Stimulated activated CD8-positive, alpha-beta memory T cell treated with anti-CD3 and anti-CD28 coated beads, Interleukin-15, amount 100 ng/mL, for 1 hour (primary cell): ENCODE data around the gene MRPL14.

ENCODE experiments used
- DNase-seq: peaks from one replicate; pipeline ENCODE4 v3.0.0-alpha.2; 2020; ENCODE audit warnings: low read depth

Gene MRPL14

DNA sequence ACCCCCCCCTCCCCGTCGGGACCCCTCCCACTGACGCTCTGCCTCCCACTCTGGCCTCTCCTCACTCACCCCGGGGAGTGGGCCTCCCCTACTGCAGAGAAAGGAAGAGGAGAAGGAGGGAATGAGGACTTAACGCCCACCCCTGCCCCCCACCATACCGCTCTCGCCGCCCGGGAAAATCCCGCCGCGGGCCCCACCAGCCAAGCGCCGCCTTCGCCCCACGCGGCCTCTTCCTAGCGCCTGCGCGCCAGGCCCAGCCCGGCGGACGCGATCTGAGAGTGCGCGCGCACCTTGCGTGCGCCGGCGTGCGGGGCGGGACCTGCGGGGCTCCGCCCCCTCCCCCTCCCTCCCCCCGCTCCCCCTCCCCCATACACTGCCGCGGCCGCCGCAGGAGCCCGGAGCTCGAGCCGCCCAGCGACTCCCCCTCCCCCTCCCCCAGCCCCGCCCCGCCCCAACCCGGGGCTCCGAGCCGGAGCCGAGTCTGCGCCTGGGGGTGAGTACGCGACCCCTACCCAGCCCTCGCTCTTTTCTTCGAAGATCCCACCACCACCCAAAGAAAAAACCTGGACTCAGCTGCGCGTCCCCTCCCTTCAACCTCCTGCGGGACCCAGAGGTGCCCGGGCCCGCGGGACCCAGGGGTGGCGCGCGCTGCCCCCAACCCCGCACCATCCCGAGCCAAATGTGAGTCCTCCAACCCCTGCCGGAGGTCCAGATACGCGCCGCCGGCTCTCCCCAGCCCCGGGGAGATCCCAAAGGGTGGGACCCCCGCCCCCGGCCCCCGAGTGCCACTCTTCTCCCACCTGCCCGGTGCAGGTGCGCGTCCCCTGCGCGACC lies at the start of gene MRPL14, which contains the start of gene TMEM63B:
Gene MRPL14 (minus strand): TSS at position 267 of the 834 bp plus-strand sequence. CDS start 10,841 bp downstream, outside the sequence.
Gene TMEM63B (plus strand): TSS at position 369 of the 834 bp plus-strand sequence. CDS start 7,031 bp downstream, outside the sequence.
- peak; percentile 68 for DNase-seq

DNA sequence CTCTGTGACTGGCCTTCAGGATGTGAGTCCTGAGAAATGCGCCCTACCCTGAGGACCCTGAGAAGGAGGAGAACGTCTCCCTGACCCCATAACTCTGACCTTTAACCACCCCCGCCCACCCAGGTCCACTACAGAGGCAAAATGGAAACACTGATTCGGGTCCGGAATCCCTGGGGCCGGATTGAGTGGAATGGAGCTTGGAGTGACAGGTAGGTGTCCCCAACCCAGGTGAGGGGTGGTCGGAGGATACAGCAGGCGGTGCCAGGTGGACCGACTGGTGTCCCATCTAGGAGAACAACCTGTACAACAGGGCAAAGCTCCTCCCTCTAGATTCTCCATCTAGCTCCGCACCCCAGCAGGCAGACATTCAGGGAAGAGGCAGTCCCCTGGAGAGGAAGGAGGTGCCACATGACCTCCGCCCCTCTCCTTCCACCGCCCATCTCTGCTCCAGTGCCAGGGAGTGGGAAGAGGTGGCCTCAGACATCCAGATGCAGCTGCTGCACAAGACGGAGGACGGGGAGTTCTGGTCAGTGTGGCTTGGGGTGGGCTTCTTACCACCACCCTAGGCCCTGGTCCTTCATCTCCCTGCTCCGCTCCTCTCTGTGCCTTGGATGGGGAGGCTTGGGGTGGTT lies 49.0 kb upstream of the MRPL14 start:
- no peak for DNase-seq

DNA sequence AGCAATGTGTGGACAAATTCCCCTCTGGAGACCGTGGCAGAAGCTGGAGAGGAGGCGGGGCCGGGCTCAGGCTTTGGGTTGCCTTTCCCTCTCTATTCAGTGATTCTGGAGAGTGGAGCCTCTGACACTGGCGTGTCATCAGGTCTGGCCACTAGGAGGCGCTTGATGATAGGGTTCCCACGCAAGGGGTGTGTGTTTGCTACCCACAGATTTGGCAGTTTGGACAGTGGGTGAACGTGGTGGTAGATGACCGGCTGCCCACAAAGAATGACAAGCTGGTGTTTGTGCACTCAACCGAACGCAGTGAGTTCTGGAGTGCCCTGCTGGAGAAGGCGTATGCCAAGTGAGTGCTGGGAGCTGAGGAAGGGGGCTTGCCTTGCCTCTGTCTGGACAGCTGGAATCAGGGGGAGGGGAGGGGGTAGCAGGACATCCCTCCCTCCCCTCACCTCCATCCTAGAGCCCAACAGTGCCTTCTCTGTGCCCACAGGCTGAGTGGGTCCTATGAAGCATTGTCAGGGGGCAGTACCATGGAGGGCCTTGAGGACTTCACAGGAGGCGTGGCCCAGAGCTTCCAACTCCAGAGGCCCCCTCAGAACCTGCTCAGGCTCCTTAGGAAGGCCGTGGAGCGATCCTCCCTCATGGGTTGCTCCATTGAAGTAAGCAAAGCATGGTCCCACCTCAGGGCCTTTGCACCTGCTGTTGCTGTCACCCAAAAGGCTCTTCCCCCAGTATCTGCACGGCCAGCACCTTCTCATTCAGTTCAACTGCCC lies 45.7 kb upstream of the MRPL14 start:
- DNase-seq, result peak; percentile 69

DNA sequence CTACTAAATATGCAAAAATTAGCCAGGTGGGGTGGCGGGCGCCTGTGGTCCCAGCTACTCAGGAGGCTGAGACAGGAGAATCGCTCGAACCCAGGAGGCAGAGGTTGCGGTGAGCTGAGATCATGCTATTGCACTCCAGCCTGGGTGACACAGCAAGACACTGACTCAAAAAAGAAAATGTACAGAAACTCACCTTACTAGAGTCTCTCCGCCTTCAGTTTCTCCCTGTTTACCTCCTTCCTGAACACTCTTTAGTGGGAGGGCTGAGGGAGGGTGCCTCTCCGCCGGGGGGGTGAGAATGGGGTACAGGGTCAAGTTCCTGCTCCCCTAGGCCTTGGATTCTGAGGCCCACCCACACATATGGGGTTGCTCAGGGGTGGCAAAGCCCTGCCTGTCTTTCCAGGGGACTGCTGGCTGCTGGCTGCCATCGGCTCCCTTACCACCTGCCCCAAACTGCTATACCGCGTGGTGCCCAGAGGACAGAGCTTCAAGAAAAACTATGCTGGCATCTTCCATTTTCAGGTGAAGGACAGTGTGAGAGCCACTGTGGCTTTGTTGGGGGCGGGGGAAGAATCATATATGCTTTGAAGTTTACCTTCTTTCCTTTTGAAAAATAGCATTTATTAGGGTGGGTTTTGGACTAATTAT lies 44.8 kb upstream of the MRPL14 start:
- no peak for DNase-seq

DNA sequence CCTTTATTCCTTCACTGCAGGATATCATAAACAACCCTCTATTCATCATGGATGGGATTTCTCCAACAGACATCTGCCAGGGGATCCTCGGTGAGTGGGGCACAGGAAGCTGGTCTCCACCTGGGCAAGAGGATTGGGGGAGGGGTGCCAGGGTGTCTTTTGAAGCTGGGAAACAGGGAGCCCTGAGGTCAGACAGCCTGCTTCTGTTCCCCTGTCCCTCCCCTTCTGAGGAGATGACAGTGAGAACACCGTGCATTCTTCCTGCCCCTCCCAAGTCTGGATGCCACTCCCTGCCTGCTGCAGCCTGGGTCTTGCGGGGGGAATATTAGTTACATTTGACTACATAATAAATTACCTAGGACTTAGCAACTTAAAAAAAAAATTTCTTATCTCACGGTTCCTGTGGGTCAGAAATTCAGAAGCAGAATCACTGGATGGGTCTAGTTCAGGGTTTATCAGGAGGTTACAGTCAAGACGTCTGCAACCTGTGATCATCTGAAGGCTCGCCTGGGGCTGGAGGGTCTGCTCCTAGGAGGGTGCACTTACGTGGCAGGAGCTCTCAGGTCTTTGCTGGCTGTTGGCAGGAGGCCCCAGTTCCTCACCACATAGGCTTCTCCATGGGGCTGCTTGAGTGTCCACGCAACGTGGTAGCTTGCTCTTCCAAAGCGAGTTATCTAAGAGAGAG lies 42.8 kb upstream of the MRPL14 start:
- no peak for DNase-seq

DNA sequence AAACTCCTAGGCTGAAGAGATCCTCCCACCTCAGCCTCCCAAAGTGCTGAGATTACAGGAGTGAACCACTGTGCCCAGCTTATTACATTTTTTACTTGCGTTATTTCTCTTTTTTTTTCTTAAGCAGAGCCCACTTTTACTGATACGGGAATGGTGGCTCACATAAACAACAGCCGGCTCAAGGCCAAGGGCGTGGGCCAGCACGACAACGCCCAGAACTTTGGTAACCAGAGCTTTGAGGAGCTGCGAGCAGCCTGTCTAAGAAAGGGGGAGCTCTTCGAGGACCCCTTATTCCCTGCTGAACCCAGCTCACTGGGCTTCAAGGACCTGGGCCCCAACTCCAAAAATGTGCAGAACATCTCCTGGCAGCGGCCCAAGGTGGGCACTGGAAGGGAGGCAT lies 41.9 kb upstream of the MRPL14 start:
- no peak for DNase-seq

DNA sequence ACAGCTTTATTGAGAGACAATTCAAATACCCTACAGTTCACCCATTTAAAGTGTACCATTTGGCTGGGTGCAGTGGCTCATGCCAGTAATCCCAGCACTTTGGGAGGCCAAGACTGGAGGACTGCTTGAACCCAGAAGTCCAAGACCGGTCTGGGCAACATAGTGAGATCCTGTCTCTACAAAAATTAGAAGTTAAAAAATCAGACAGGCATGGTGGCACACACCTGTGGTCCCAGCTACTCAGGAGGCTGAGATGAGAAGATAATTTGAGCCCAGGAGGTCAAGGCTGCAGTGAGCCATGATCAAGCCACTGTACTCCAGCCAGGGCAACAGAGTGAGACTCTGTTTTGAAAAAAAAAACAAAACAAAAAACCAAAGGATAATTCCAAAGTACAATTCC lies 40.3 kb upstream of the MRPL14 start:
- DNase-seq, result no peak

DNA sequence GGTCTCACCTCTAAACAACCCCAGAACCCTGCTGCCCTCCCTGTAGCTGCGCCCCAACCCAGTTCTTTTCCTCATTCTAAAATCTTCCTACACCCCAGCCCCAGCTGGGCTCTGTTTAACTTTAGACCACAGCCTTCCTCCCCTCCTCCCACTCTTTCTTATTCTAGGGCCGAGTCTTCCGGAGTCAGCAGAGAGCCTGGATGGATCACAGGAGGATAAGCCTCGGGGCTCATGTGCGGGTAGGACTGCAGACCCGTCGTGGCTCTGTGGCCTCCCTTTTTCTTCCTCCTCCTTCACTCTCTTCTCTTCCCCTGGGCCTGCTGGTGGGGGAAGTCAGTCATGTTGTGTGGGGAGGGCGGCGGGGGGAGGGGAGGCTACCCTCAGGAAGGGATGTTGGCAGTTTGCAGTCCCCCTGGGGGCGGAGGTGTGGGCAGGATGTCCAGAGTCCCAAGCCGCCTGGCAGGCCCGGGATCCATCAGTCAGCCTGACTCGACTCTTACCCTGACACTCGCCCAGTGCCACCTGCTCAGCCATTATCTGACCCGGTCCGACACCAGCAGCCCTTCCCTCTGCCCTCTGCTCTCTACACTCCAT lies 39.4 kb upstream of the MRPL14 start:
- no peak for DNase-seq

DNA sequence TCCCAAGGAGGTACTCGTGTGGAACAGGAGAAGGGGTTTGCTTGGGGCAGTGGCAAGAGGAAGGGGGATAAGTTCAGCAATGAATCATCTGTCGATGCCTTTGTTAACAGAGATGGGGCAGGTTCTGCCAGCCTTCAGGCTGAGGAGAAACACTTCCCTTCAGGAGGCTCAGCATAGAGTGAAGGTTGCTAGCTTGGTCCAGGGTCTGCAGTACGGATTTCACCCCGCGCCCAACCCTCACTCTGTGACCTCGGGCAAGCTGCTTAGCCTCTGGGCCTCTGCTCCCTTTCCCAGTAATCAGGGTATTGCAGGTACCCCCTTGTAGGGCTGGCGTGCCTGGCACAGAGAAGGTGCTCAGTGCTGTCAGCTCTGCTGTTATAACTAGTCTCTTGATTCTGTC lies 38.9 kb upstream of the MRPL14 start:
- no peak for DNase-seq

DNA sequence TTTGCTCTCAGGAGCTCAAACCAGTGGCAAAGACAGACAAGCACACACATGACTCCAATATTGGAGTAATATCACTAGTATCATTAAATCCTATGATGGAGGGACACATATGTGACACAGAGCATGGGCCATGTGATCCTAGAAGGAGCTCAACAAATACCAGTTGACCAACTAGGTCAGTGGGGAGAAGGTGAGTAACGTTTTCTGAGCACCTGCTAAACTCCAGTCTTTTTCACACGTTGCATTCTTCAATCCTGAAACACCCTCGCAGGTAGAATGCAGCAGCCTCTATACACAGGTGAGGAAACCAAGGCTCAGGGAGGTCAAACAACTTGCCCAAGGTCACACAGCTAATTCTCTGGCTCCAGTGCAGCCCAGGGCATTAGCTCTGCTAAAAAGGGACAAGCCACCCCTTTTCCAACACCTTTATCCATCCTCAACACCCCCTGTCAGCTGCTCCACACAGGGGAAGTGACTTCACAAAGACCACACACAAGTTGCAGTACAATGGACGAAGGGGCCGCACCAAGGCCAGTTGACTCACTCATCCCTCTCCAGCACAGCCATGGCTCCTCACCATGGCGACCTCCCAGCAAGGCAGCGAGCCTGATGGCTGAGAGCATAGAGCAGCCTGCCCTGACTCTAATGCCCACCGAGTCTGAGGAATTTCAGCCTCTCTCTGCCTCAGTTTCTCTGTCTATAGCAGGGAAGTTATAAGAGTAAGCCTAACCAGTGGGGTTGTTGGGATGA lies 35.8 kb upstream of the MRPL14 start:
- no peak for DNase-seq

DNA sequence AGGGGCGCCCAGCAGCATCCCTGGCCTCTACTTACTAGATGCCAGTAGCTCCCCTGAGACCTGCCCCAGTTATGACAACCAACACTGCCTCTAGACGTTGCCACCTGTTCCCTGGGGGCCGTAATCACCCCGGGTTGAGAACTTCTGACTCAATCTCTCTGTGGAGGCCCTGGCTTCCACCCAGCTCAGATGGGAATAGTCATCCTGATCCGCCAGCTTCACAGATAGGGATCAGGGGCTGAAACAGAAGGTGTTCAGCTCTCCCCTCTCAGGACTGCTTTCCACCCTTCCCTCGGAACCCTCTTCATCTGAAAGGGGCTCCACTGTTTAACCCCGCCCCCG lies 34.7 kb upstream of the MRPL14 start:
- DNase-seq, result no peak

DNA sequence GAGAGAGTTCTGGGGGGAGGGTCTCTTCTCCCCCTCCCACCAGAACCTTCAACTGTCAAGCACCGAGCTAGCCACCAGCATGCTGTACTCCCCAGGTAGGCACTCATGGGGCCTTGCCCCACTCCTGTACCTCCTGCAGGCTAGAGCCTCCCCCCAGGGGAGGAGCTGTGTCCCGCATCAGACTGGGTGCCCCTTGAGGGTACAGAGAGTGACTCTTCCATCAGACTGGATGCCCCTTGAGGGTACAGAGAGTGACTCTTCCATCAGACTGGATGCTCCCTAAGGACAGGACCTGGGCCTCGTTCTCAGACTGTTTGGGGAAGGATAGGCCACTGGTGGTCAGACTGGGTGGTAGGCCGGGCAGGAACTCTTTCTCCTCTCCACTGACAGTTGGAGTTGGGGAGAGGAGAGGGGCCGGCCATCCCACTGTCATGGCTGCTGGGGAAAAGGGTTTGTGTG lies 31.5 kb upstream of the MRPL14 start, which contains the start of gene CAPN11:
Gene CAPN11 (plus strand): TSS at position 51 of the 459 bp plus-strand sequence. CDS start 29 bp downstream, at position 80.
- no peak for DNase-seq

DNA sequence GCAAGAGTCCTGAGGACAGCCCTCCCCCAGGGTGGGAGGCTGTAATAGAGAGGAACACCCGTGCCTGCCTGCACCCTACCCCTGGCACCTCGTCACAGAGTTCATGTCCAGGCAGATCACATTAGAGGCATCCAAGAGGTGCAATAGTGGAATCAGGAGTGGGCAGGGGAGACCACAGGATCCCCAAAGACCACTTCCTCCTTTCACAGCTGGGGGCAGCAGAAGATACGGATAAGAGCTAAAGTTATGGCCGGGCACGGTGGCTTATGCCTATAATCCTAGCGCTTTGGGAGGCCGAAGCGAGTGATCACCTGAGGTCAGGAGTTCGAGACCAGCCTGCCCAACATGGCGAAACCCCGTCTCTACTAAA lies 29.9 kb upstream of the MRPL14 start:
- DNase-seq, result no peak

DNA sequence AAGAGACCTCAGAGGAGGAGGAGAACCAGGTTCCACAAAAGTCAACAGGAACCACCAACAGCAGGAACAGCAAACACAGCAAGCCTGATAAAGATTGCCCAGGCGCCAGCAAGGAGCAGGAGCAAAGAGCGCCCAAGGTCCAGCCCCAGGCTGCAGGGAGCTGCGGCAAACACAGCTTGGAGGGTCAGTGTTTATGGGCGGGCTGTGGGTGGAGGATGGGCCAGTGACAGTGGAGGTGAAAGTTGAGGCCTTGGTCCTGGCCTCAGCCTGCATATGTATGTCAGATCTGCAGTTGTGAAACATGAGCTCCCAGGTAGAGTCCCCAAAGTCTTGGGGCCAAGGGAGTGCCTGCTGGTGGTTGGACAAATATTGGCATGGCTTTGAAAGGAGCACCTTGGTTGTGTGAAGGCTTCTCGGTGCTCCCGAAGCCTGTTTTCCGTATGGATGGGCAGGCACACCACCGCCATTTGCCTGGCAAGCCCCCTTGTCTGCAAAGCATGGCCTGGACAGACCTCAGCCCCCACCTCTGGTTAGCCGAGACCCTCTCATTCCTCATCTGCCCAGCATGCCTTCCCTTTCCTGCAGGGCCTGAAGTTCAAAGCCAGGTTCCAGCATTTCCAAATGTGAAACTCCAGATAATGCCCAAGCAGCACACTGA lies 29.4 kb upstream of the MRPL14 start:
- DNase-seq, result no peak

DNA sequence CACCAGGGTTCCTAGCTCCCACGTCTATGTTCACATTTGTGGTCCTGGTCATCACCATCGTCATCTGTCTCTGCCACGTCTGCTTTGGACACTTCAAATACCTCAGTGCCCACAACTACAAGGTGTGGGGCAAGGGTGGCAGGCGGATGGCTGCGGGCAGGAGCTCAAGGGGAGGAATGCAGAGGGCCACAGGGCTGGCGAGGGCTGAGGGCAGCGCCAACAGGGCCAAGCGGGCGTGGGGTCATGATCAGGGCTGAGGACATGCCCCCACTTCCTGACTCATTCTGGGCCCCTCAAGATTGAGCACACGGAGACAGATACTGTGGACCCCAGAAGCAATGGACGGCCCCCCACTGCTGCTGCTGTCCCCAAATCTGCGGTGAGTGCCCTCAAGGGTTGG lies 26.8 kb upstream of the MRPL14 start:
- no peak for DNase-seq

DNA sequence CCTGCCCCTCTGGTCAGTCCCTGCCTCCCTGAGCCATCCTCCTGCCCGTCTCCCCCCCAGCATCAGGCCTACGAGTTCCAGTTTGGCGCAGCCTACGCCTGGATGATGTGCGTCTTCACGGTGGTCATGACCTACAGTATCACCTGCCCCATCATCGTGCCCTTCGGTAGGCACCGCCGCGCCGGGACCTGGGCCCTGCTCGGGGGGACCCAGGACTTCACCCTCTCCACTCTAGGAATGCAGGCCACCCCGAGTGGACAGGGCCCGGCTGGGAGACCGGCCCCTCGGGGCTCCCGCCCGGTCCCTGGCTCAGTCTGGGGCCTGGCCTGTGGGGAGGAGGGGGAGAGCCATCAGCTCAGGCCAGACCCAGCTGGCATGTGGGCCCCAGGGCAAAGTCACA lies 25.3 kb upstream of the MRPL14 start:
- no peak for DNase-seq

DNA sequence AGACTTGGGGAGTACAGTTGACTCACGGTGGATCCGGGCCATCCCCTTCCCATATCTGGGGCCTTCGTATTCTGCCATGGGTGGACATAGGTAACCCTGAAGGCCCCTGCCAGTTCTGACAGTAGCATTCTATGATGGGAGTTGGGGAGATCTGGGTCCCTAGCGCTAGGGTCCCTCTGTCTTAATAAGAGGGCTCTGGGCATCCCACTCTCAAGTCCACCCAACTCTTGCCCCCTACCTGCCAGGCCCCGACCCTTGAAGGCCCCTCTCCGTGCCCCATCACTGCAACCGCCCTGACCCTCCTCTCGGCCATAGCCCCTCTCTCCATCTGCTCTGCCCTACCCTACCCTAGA lies 24.8 kb upstream of the MRPL14 start:
- no peak for DNase-seq

DNA sequence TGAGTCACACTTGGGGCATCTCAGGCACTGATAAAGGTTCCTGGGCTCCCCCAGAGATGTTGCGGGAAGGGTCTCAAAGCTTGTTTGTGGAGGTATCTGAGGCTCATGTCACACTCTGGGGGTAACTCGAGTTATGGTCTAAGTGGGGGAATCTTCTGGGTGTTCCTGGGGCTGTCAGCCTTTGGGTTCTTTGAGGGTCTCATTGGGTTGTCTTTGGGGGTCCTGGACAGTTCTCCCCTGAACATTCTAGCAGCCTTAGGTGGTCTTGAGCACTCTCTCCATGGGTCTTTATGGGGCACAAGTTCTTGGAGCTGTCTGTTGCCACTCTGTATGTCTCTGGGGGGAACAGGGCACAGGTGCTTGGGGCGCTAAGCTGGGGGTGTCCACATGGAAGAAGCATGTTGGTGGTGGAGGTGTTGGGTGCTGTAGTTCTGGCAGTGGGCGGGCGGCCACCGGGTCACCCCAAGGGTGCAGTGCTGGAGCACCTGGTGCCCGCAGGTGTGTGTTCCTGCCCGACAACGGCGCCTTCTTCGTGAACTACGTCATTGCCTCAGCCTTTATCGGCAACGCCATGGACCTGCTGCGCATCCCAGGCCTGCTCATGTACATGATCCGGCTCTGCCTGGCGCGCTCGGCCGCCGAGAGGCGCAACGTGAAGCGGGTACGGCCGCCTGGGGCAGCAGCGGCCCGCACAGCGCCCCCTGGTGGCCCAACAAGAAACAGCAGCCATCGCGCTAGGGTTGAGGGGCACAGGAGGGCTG lies 24.3 kb upstream of the MRPL14 start:
- peak; percentile 61 for DNase-seq

DNA sequence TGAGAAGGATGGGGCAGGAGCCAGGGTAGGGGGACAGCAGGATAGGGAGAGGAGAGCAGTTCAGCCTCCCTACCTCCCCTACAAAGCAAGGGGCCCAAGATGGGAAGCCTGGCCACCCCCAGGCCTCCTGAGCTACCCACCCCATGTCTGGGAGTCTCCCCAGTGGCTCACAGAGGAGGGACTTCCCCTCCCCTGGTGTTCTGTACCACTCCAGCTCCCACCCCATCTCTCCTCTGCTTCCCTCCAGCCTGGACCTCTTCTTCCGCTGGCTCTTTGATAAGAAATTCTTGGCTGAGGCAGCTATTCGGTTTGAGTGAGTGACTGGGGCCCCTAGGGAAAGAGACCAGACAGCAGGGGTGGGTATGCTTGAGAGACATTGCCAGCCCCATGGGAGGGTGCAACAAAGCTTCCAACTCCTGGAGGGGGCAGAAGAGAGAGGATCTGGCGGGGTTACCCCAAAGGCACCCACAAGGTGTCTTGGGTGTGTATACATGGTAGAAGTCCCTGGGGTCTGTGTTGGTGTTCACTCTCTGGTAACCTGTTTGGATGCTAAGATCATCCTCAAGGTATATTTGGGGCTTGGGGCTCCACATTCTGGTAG lies 23.2 kb upstream of the MRPL14 start:
- DNase-seq, result no peak
